Stimulated activated CD4-positive, alpha-beta T cell treated with anti-CD3 and anti-CD28 coated beads, Interleukin-2, amount 100 ng/mL, for 48 hours (primary cell): ENCODE results near the gene GSG1L2.

Experiments
- DNase-seq, 2 donors: peaks; one replicate each; pipeline ENCODE4 v3.0.0-alpha.2; 2020

GSG1L2 gene

DNA sequence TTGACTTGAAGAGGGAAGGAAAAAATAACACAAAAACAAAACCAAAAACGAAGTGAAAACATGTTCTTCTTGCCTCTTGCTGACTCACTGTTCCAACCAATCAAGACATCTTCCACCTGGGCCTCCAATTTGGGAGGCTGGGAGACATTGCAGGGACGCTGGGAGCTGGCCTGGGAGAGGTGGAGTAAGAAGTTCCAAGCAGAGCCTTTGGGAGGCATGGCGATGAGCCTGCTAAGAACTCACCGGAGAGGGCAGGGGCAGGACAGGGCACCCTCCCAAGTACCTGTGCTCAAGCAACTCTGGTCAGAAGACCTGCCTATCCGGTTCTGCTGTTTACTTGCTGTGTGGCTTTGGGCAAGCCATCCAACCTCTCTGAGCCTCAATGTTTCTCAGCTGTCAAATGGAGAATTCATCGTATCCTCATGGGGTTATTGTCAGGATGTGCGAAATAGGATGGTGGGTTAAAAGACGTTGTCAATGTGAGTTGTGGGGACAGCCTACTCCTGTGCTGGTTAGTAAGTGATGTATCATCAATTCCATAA lies 3.0 kb upstream of the GSG1L2 start:
- no peak for DNase-seq

DNA sequence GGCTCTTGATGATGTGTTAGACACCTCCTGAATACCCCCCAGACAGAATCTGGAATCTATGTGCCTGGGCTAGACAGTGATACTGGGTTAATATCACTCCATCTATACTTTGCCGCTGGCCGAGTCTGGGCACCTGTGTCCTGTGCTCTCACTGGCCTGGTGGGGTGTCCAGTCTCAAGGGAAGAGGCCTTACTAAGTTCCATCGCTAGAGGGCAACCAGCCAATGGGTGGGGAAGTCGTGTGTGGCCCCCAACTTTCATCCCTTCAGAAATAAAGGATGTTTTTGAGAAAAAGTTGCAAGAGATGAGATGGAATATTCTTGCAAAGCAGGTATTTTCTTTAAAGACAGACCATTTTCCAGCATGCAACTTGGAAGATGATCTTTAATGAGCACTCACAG lies 2.2 kb upstream of the GSG1L2 start:
- no peak for DNase-seq

DNA sequence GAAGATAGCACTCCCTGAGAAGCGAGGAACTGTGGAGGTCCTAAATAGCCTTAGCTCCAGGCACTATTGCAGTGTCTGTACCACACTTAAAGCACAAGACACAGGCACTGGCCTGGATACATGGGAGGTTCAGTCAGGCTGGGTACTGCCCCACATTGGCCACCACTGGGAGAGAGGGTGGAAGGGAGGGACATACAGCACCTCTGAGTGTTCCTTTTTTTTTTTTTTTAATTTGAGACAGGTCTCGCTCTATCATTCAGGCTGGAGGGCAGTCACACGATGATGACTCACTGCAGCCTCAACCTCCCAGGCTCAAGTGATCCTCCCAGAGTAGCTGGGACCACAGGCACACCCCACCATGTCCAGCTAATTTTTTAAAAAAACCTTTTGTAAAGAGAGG lies 1.4 kb downstream of the GSG1L2 start:
- DNase-seq: no peak

GRCh38 chr17:9818760-9819159 lies 3.1 kb downstream of the GSG1L2 start:
- DNase-seq: no peak

GRCh38 chr17:9817086-9817485 lies 4.8 kb downstream of the GSG1L2 start:
- no peak for DNase-seq

DNA sequence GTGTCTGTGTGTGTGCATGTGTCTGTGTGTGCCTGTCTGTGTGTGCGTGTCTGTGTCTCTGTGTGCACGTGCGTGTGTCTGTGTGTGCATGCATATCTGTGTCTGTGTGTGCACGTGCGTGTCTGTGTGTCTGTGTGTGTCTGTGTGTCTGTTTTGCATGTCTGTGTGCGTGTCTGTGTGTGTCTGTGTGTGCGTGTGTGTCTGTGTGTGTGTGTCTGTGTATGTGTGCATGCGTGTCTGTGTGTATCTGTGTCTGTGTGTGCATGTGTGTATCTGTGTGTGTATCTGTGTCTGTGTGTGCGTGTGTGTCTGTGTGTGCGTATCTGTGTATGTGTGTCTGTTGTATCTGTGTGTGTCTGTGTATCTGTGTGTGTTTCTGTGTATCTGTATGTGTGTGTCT lies 5.4 kb downstream of the GSG1L2 start:
- no peak for DNase-seq

DNA sequence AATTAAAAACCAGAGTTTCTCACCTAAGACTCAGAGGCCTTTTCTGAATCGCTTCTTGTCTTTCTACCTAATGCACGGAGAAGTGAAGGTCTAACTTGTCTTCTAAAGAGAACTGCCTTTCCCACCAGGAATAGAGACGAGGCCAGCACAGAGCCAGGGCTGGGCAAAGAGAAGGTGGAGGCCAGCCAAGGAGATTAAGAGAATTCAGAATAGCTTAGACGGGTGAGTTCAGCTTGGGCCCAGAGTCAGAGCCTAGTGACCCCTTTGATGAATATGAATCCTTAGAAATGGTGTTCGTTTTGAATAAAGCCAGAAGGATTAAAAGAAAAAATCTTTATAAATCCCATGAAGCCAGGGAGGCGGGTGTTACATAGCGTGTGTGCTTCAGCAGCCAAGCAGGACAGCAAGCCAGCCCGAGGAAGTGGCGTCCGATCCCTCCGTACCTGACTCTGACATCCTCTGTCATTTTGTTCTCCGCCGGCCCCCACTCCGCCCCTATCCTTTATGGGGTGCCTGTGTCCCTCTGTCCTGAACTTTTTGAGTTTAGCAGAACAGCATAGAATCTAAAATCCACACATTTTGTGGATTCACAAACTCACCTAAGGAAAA lies 7.4 kb downstream of the GSG1L2 start:
- DNase-seq: no peak

- no peak for DNase-seq
These were observed 8.7 kb downstream of the GSG1L2 start for GRCh38 chr17:9813166-9813565.

DNA sequence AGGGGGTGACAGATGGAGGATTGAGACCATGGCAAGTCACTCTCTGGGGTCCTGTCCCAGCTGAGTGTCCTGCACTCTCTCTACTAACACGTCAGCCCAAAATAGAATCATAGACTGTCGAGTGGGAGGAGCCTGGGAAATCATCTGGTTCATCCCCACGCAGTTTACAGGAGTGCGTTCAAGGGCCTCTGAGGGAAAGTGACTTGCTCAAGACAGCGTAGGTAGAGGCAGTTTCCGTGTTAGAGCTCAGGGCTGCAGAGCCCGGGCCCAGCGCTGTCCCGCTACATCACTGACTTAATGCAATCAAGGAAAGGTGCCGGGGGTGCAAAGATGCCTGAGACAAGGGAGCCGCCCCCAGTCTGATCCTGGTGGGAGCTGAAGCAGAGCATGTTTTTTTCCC lies 10.3 kb downstream of the GSG1L2 start:
- DNase-seq: no peak

DNA sequence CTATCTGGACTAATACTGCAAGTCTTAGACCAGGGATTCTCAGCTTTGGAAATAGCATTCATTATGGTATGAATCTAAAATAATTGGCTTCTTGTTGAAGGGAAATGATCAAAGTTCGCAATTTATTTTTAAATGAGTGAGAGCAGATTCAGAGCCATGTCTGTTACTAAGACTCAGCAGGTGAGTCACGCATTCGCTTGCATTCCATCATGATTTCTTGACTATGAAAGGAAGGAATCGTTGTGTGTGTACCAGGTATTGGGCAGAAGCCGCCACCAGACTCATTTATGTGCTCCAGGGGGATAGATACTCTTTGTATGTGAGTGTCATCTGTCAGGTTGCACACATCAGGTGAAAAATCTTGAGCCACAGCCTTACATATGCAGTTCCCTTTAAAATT lies 10.8 kb downstream of the GSG1L2 start:
- no peak for DNase-seq

- no peak for DNase-seq
These were observed 11.6 kb downstream of the GSG1L2 start for GRCh38 chr17:9810100-9810949.

- DNase-seq: no peak
These were observed 12.5 kb downstream of the GSG1L2 start for GRCh38 chr17:9809409-9809808.

DNA sequence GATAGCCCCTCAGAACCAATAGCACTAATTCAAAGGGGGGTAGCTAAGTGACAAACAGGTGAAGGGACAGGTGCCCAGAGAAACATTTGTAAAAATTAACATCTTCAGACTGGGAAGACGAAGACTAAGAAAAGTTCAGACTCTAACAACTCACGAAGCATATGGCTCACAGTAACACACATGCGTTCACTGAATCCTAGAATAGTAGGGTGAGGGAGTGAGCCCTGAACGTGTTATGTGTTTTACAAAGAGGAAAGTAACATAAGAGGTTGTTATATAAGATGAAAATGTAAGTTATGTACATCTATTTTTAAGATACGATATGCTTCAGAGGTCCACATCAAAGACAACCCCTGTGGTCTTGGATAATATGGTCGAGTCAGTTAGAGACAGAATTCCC lies 15.2 kb downstream of the GSG1L2 start:
- DNase-seq: no peak

- no peak for DNase-seq
These were observed 16.1 kb downstream of the GSG1L2 start for GRCh38 chr17:9805769-9806168.

- DNase-seq: no peak
These were observed 19.2 kb downstream of the GSG1L2 start for GRCh38 chr17:9802697-9803096.

DNA sequence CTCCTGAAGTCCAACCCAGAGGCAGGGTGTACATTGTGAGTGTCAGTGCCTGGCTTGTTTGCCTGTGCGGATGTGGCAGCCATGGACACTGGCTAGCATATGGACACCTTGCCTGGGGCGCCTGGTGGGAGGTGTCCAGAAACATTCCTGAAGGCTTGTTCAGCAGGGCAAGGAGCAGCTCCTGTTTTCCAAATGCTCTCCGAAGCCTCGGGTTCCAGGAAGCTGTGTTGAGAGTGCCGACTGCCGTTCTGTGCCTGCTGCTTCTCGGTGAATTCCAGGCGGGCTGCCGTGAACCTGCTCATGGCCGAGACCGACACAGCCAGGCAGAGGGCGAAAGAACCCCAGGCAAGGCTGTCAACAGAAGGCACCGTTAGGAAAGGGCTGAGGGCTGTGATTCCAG lies 19.6 kb downstream of the GSG1L2 start:
- DNase-seq: no peak

DNA sequence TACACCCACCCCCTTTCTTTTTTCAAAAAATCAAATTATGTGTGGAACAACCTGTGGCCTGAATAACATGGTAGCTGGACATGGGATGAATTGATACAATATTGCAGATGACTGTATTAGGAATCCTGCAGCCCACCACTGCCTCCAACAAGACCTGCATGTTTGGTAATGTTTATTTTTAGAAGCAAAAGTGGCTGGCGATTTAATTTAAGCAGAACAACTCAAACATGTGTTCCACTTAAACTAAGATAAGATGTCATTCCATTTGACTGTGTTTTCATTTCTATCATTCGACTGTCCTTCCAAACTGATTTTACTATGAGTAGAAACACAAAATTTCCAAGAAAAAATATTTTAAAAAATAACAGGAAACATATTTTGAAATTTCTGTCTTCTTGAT lies 20.4 kb downstream of the GSG1L2 start:
- DNase-seq: no peak

DNA sequence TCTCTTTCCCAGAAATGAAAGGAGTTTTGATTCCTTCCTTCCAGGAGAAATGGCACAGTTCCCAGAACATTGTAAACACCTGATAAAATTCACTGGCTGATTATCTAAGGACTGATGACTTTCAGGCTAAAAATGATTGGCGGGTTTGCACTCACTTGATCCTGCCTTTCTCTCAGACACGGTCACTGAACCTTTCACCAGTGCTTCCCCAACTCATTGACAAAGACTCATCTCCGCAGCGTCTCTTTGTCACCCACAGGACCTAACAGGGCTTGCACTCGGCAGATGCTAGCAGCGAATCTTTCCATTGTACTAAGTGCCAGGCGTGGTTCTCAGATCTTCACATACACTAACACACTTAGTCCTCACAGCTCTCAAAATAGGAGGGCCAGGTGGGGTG lies 23.2 kb downstream of the GSG1L2 start:
- no peak for DNase-seq

- DNase-seq: no peak
These were observed 23.9 kb downstream of the GSG1L2 start for GRCh38 chr17:9798008-9798407.

DNA sequence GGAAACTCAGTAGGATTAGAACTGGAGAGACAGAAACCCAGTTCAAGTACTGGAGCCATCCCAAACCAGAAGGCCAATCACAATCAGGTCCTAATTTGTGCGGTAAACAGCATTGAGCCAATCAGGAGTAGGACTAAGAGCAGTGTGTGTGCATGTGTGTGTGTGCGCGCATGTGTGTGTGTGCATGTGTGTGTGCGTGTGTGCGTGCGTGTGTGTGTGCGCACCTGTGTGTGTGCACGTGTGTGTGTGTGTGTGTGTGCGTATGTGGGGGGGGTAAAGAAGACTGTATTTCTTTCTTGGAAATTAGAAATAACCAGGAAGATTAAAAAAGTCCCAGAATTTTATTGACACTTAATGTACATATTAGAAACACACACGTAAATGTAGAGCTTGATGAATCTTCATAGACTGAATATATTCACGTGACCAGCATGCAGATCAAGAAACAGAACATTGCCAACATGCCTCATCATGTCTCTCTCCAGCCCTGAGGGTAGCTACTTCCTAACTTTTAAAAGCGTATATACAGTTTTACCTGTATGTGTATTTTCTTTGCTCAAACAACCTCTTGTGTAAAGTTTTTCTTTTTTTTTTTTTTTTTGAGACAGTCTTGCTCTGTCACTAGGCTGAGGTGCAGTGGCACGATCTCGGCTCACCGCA lies 29.6 kb downstream of the GSG1L2 start:
- no peak for DNase-seq

DNA sequence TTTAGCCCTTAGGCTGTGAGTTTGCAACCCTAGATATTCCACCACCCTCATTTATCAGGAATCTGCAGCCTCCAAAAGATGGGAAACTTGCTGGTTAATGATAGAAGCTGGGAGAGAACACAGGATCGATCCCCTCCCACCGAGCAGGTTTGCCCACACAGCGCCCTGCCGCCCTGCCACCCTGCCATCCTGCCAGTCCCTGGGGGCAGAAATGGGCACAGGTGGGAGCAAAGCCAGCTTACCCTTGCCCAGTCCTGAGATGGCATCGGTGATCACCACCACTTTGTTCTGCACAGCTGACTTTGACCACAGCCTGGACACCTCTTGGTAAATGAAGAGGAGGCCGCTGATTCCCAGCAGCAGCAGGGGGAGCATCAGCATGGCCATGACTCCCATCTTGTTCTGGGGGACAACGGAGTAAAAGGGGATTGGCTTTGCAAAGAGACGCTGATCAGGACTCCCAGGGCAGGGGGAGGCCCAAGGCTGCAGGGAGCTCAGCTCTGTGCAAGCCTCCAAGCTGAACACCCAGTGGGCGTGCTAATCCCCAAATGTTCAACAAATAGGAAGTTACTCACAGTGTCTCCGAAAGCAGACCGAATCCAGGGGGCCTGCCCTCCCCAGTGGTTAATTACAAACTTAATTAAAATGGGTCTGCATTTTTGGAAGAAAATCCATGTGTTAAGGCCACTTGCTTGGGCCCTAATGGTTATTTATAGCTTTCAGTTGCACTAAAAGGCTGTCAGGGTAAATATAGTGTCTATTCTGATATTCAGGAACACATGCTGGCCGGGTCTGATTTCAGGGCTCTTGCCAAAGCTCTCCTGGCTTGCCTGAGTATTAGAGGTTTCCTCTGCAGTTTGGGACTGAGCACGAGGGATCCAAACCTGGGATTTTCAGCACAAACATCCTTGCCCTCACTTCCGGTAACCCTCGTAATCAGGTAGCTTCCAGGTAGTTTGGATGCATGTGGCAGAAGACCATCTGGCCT lies 30.7 kb downstream of the GSG1L2 start, which contains the start of gene DHRS7C:
TSS of gene DHRS7C (minus strand) at position 704 of the 988 bp plus-strand sequence. CDS start at position 396, 308 bp downstream.
- DNase-seq: no peak

DNA sequence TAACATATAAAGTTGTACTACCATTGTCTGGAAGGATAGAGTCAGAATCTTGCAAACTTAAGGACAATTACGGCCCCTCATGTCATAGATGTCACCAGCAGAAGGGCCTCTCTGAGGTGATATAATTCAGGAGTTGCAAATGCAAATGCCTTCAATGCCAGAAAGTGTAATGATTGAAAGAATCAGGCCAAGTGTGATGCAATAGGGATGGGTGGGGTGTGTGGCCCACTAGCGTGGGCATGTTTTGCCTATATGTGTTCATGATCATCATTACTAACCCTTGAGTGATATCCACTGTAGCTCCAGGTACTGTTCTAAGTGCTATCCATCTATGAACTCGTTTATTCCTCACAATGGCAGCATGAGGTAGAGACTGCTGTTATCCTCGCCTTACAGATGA lies 31.6 kb downstream of the GSG1L2 start:
- no peak for DNase-seq
